ENCODE data around the gene TM4SF1.

Gene TM4SF1, protein sequence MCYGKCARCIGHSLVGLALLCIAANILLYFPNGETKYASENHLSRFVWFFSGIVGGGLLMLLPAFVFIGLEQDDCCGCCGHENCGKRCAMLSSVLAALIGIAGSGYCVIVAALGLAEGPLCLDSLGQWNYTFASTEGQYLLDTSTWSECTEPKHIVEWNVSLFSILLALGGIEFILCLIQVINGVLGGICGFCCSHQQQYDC

GRCh38 chr3:149377408-149378364, at the start of gene TM4SF1:
Gene TM4SF1, minus strand, starts transcription at chr3:149377649. Its CDS starts 102 bp downstream, at chr3:149377547.
- TF ChIP-seq ZFX (IDR thresholded peaks at IDR 0.05) = no peak
- TF ChIP-seq, protein P1, sequence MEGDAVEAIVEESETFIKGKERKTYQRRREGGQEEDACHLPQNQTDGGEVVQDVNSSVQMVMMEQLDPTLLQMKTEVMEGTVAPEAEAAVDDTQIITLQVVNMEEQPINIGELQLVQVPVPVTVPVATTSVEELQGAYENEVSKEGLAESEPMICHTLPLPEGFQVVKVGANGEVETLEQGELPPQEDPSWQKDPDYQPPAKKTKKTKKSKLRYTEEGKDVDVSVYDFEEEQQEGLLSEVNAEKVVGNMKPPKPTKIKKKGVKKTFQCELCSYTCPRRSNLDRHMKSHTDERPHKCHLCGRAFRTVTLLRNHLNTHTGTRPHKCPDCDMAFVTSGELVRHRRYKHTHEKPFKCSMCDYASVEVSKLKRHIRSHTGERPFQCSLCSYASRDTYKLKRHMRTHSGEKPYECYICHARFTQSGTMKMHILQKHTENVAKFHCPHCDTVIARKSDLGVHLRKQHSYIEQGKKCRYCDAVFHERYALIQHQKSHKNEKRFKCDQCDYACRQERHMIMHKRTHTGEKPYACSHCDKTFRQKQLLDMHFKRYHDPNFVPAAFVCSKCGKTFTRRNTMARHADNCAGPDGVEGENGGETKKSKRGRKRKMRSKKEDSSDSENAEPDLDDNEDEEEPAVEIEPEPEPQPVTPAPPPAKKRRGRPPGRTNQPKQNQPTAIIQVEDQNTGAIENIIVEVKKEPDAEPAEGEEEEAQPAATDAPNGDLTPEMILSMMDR (conservative IDR thresholded peaks at IDR 0.05) = no peak
- H3K27ac ChIP-seq = peak within 1 kb of the TSS; percentile 99

GRCh38 chr3:149426325-149426724, 48.9 kb upstream of the TM4SF1 start:
- TF ChIP-seq ZFX (IDR thresholded peaks at IDR 0.05) = no peak
- TF ChIP-seq, protein P1 (conservative IDR thresholded peaks at IDR 0.05) = no peak
- no peak overlapping the region for H3K27ac ChIP-seq

DNA sequence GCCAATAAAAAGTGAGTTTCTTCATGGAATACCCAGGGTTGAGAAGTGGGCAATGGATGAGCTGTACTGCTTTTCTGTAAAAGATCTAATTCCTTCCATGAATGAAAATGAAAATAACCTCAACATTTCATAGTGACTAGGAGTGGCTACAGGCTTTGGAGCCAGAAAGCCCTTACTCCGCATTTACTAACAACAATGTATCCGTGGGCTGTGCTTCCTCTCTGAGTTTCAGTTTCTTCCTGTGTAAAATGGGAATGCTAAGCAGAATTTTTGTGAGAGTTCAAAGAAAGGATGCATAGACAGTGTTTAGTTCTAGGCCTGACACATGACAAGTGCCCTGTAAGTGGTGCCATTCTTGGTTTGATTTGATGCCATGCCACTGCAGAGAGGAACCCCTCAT, 47.5 kb upstream of the TM4SF1 start:
- TF ChIP-seq, protein P1 (conservative IDR thresholded peaks at IDR 0.05) = no peak
- TF ChIP-seq ZFX (IDR thresholded peaks at IDR 0.05) = no peak
- H3K27ac ChIP-seq = no peak overlapping the region

- H3K27ac ChIP-seq = no peak overlapping the region
- TF ChIP-seq, protein P1 (conservative IDR thresholded peaks at IDR 0.05) = no peak
- no peak for TF ChIP-seq ZFX (IDR thresholded peaks at IDR 0.05)
Measured at GRCh38 chr3:149421764-149422163, 44.3 kb upstream of the TM4SF1 start.

DNA sequence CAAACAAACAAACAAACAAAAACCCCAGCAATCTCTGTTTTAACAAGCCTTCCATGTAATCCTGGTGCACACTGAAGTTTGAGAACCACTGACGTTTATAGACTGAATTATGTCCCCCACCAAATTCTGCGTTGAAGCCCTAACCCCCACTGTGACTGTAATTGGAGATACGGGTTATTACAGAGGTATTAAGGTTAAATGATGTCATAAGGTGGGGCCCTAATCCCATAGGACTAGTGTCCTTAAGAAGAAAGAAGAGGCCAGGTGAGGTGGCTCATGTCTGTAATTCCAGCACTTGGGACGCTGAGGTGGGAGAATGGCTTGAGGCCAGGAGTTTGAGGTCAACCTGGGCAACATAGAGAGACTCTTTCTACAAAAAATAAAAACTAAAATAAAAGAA, 42.4 kb upstream of the TM4SF1 start:
- TF ChIP-seq, protein P1 (conservative IDR thresholded peaks at IDR 0.05) = no peak
- no peak for TF ChIP-seq ZFX (IDR thresholded peaks at IDR 0.05)
- no peak overlapping the region for H3K27ac ChIP-seq

DNA sequence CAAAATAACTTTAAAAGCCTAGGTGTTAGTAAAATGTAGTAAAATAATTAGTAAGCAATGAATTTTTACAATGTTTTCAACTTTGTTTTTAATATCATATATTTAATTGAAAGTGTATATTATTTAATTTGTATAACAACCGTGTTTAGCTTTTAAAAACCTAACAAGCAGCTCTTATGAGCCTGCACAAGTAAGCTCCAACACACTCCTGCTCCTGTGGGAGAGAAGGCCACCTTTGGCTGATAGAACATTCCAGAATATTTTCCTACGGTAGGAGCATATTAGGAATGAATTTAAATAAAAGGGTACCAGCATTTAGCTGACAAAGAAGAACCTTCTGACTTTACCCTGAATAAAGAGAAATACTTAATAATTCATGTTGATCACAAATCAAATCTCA, 40.3 kb upstream of the TM4SF1 start:
- no peak overlapping the region for H3K27ac ChIP-seq
- TF ChIP-seq, protein P1 (conservative IDR thresholded peaks at IDR 0.05) = no peak
- TF ChIP-seq ZFX (IDR thresholded peaks at IDR 0.05) = no peak

GRCh38 chr3:149417174-149417573, 39.7 kb upstream of the TM4SF1 start:
- TF ChIP-seq, protein P1 (conservative IDR thresholded peaks at IDR 0.05) = no peak
- no peak for TF ChIP-seq ZFX (IDR thresholded peaks at IDR 0.05)
- H3K27ac ChIP-seq = no peak overlapping the region
